DND-41 (cell line): Measurements from ENCODE around the gene LRRC9.

ENCODE experiments used
- ATAC-seq: fragments of 200-7000 bp; cut with Tn5 transposase; 3 replicates; pipeline ENCODE4 v1.9.1; 2021; ENCODE audit warnings: low read depth; ENCODE audit not compliant: insufficient read depth
- DNase-seq: peaks from one replicate; pipeline ENCODE4 v3.0.0-alpha.2; 2020
- H2AFZ ChIP-seq: 2 replicates; pipeline ENCODE4 v1.6.0; 2012; ENCODE audit warnings: low read depth, low read length
- H3K27ac ChIP-seq: 2 replicates; pipeline ENCODE4 v1.5.1; 2012; ENCODE audit warnings: low read length, inconsistent platforms
- H3K27me3 ChIP-seq: fragments of 200-600 bp; sonication (generic); 2 replicates; pipeline ENCODE4 v1.6.0; 2012; ENCODE audit warnings: low read length, mild to moderate bottlenecking, inconsistent platforms; ENCODE audit not compliant: insufficient read depth, poor library complexity
- H3K36me3 ChIP-seq: 2 replicates; pipeline ENCODE4 v1.5.1; 2012; ENCODE audit warnings: low read length, inconsistent platforms; ENCODE audit not compliant: insufficient read depth
- H3K4me1 ChIP-seq: 2 replicates; pipeline ENCODE4 v1.5.1; 2012; ENCODE audit warnings: mild to moderate bottlenecking, low read length; ENCODE audit not compliant: insufficient read depth
- H3K4me2 ChIP-seq: 2 replicates; pipeline ENCODE4 v1.6.0; 2012; ENCODE audit warnings: mild to moderate bottlenecking, moderate library complexity, low read length, inconsistent platforms; ENCODE audit not compliant: insufficient read depth
- H3K4me3 ChIP-seq, 2 experiments: fragments of 200-600 bp in 1 of 2; shearing (Covaris generic) in 1 of 2; 2 replicates each; pipeline ENCODE4 v1.5.1; 2012 to 2016; ENCODE audit warnings: inconsistent platforms in 2 of 2, low read length in 2 of 2, mild to moderate bottlenecking in 2 of 2, low read depth in 1 of 2, moderate library complexity in 1 of 2
- H3K79me2 ChIP-seq: 2 replicates; pipeline ENCODE4 v1.6.0; 2012; ENCODE audit warnings: low read length, inconsistent platforms; ENCODE audit not compliant: insufficient read depth
- H3K9ac ChIP-seq: 2 replicates; pipeline ENCODE4 v1.6.0; 2012; ENCODE audit warnings: low read depth, mild to moderate bottlenecking, inconsistent platforms, low read length, moderate library complexity
- H3K9me3 ChIP-seq: 2 replicates; pipeline ENCODE4 v1.5.1; 2012; ENCODE audit warnings: low read length, moderate library complexity, mild to moderate bottlenecking, inconsistent platforms; ENCODE audit not compliant: insufficient read depth, severe bottlenecking
- H4K20me1 ChIP-seq: 2 replicates; pipeline ENCODE4 v1.6.0; 2012; ENCODE audit warnings: low read length; ENCODE audit not compliant: insufficient read depth
- CTCF ChIP-seq: IDR thresholded peaks from 2 replicates; pipeline ENCODE4 v1.5.1; 2012; ENCODE audit warnings: borderline replicate concordance, low read length, moderate library complexity, mild to moderate bottlenecking; ENCODE audit not compliant: poor library complexity, severe bottlenecking; ENCODE audit errors: extremely low read depth
- EZH2 ChIP-seq: IDR thresholded peaks from 3 replicates; pipeline ENCODE4 v1.6.1; 2012; ENCODE audit warnings: borderline replicate concordance, low read depth, mild to moderate bottlenecking, moderate library complexity, low read length, inconsistent platforms; ENCODE audit not compliant: severe bottlenecking

LRRC9 gene

DNA sequence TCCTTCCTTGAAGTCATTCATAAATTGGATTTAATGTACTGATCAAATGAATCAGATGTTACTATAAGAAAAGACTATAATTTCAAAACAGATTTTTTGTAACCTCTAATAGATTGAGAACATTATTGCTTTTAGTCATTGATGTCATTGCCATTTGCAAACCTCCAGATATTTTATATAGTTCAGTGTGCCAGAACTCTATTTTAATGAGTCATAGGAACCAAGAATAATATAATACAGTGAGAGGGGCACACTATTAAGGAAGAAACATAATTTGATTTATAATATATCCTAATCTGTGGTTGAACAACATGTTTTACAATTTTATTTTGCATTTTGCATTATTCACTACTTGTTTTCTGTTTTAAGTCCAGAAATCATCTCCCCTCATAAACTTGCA, 78.0 kb downstream of the LRRC9 start:
- Histone ChIP-seq H3K9ac (no peak overlapping the region), H3K4me3 (no peak overlapping the region), H3K4me2 (no peak overlapping the region), H3K36me3 (no peaks in the 10 kb centered on the region), H3K27ac (no peak overlapping the region), H3K79me2 (no peaks in the 10 kb centered on the region), H3K27me3 (no peaks in the 10 kb centered on the region), H3K9me3 (no peaks in the 10 kb centered on the region), H2AFZ (no peak overlapping the region), H3K4me1 (no peaks in the 10 kb centered on the region), H4K20me1 (no peaks in the 10 kb centered on the region)
- TF ChIP-seq CTCF (no peak), EZH2 (no peak)
- ATAC-seq, result no peak
- no peak for DNase-seq

- H2AFZ ChIP-seq, result no peak overlapping the region
- H3K36me3 ChIP-seq, result no peaks in the 10 kb centered on the region
- ATAC-seq (no peak), DNase-seq (no peak)
- no peaks in the 10 kb centered on the region for H3K27me3 ChIP-seq
- no peak overlapping the region for H3K27ac ChIP-seq
- H3K9me3 ChIP-seq, result no peaks in the 10 kb centered on the region
- H4K20me1 ChIP-seq, result no peaks in the 10 kb centered on the region
- H3K79me2 ChIP-seq, result no peaks in the 10 kb centered on the region
- no peak overlapping the region for H3K4me2 ChIP-seq
- no peak overlapping the region for H3K9ac ChIP-seq
- no peak for TF ChIP-seq EZH2
- no peak for TF ChIP-seq CTCF
- no peak overlapping the region for H3K4me3 ChIP-seq
- no peaks in the 10 kb centered on the region for H3K4me1 ChIP-seq
Observed at GRCh38 chr14:59998564-59998963, 78.6 kb downstream of the LRRC9 start.

- ATAC-seq, result no peak
- Histone ChIP-seq H3K9ac (no peak overlapping the region), H3K36me3 (no peaks in the 10 kb centered on the region), H3K79me2 (no peaks in the 10 kb centered on the region), H3K9me3 (no peaks in the 10 kb centered on the region), H3K4me2 (no peak overlapping the region), H3K4me1 (no peaks in the 10 kb centered on the region), H3K27ac (no peak overlapping the region), H3K27me3 (no peaks in the 10 kb centered on the region), H3K4me3 (no peak overlapping the region), H4K20me1 (no peaks in the 10 kb centered on the region), H2AFZ (no peak overlapping the region)
- DNase-seq, result no peak
- TF ChIP-seq EZH2 (no peak), CTCF (no peak)
Observed at GRCh38 chr14:60002819-60003492, 83.0 kb downstream of the LRRC9 start.

- no peak overlapping the region for H2AFZ ChIP-seq
- no peaks in the 10 kb centered on the region for H3K27me3 ChIP-seq
- no peaks in the 10 kb centered on the region for H3K79me2 ChIP-seq
- no peak for TF ChIP-seq CTCF
- no peak for TF ChIP-seq EZH2
- H3K4me3 ChIP-seq, result no peak overlapping the region
- H3K4me1 ChIP-seq, result no peaks in the 10 kb centered on the region
- ATAC-seq, result no peak
- H3K9me3 ChIP-seq, result no peaks in the 10 kb centered on the region
- no peak overlapping the region for H3K27ac ChIP-seq
- H3K9ac ChIP-seq, result no peak overlapping the region
- no peak for DNase-seq
- H3K36me3 ChIP-seq, result no peaks in the 10 kb centered on the region
- H4K20me1 ChIP-seq, result no peaks in the 10 kb centered on the region
- H3K4me2 ChIP-seq, result no peak overlapping the region
Observed at GRCh38 chr14:60003991-60004390, 84.0 kb downstream of the LRRC9 start.
